K562 (cell line): ENCODE data around the gene SPAG17. TPM values are rescaled to one million over a fixed set of nuclear protein-coding genes. Genes with fewer than 3 reads are reported as not detected.

Experiments
- ARHGAP35 ChIP-seq: fragments of 450-650 bp; IDR thresholded peaks from 2 replicates; pipeline ENCODE4 v1.6.1; 2018; ENCODE audit not compliant: partially characterized antibody
- BACH1 ChIP-seq: fragments of 200-800 bp; sonication (Bioruptor generic); IDR thresholded peaks from 2 replicates; pipeline ENCODE4 v1.6.1; 2016; ENCODE audit warnings: missing genetic modification characterization, missing compliant biosample characterization
- CREM ChIP-seq: IDR thresholded peaks from 2 replicates; pipeline ENCODE4 v1.6.1; 2014; ENCODE audit warnings: antibody characterized with exemption, low read depth
- ESRRA ChIP-seq: fragments of 450-650 bp; IDR thresholded peaks from 2 replicates; pipeline ENCODE4 v1.6.1; 2014; ENCODE audit warnings: low read depth, mild to moderate bottlenecking, moderate library complexity, borderline replicate concordance
- HMG20B ChIP-seq: fragments of 250-450 bp; sonication (Bioruptor Pico); IDR thresholded peaks from 2 replicates; pipeline ENCODE4 v1.5.0; 2021; ENCODE audit warnings: mild to moderate bottlenecking
- MBD2 ChIP-seq: sonication (generic); IDR thresholded peaks from 2 replicates; pipeline ENCODE4 v1.6.1; 2016; ENCODE audit warnings: low read depth, borderline replicate concordance
- MYC ChIP-seq, 2 experiments: fragments of 250-450 bp in 1 of 2; sonication (Bioruptor Pico) in 1 of 2; IDR thresholded peaks; 2 replicates each; pipeline versions ENCODE4 v1.5.1 to v1.6.1; 2012 to 2021; ENCODE audit warnings: low read depth in 2 of 2, borderline replicate concordance in 1 of 2, improper control_type of control experiment in 1 of 2, low read length in 1 of 2, mild to moderate bottlenecking in 1 of 2, moderate library complexity in 1 of 2
- POLR2H ChIP-seq: IDR thresholded peaks from 2 replicates; pipeline ENCODE4 v1.6.1; 2016; ENCODE audit warnings: missing genetic modification characterization, low read depth, mild to moderate bottlenecking, control low read depth, missing compliant biosample characterization, moderate library complexity
- ZKSCAN8 ChIP-seq: fragments of 200-800 bp; sonication (Bioruptor generic); IDR thresholded peaks from 2 replicates; pipeline ENCODE4 v1.6.1; 2016; ENCODE audit warnings: missing genetic modification characterization, missing compliant biosample characterization
- ZNF124 ChIP-seq: sonication (generic); formaldehyde crosslinking; IDR thresholded peaks from 2 replicates; pipeline ENCODE4 v1.8.1; 2022; ENCODE audit warnings: missing genetic modification reagents
- ZNF77 ChIP-seq: fragments of 250-450 bp; sonication (Bioruptor Pico); IDR thresholded peaks from 2 replicates; pipeline ENCODE4 v1.5.0; 2020
- polyA plus RNA-seq, 8 experiments: library from polyadenylated mRNA; depleted of rRNA in 4 of 8; stranded (reverse) in 5 of 8; unstranded in 3 of 8; fragments of >200 nt; fragmentation: Nextera tagmentation in 2 of 8; fragmentation: Illumina TruSeq in 1 of 8; extraction: Ambion mirVana in 2 of 8; extraction: Trizol in 1 of 8; gene quantifications; 2 replicates each; pipeline versions ENCODE4 v1.2.1 to v1.2.3, GENCODE V29; 2011 to 2014; ENCODE audit warnings: inconsistent platforms in 1 of 8, missing spikeins in 1 of 8
- total RNA-seq, 7 experiments: library from RNA; depleted of rRNA in 6 of 7; stranded (reverse); fragments of >200 nt in 6 of 7; fragmentation: Illumina TruSeq in 2 of 7; extraction: Trizol in 2 of 7; gene quantifications; 2 replicates each; pipeline versions ENCODE4 v1.2.1 to v1.2.3, GENCODE V29; 2011 to 2021; ENCODE audit warnings: low replicate concordance in 1 of 7
- TF ChIP-seq, protein P1 (sequence below): fragments of 250-450 bp; sonication (Bioruptor Pico); IDR thresholded peaks from 2 replicates; pipeline ENCODE4 v1.8.0; 2022; ENCODE audit warnings: inconsistent platforms
- TF ChIP-seq, protein P2 (sequence below): fragments of 250-450 bp; sonication (Bioruptor Pico); IDR thresholded peaks from 2 replicates; pipeline ENCODE4 v1.4.0; 2020
- TF ChIP-seq, protein P3 (sequence below): fragments of 250-450 bp; sonication (Bioruptor Pico); IDR thresholded peaks from 2 replicates; pipeline ENCODE4 v1.8.0; 2022; ENCODE audit warnings: moderate library complexity, mild to moderate bottlenecking, inconsistent platforms
- TF ChIP-seq, protein P4 (sequence below): sonication (generic); formaldehyde crosslinking; IDR thresholded peaks from 2 replicates; pipeline ENCODE4 v1.8.0; 2023; ENCODE audit warnings: mild to moderate bottlenecking, missing genetic modification reagents

Gene SPAG17
- total and polyA plus RNA-seq, 9 of the 15 experiments (the other 6 are each of a cell fraction or from before 2014, with no cell fraction given), result 0.07 to 2.1 (median 1.5) TPM

DNA sequence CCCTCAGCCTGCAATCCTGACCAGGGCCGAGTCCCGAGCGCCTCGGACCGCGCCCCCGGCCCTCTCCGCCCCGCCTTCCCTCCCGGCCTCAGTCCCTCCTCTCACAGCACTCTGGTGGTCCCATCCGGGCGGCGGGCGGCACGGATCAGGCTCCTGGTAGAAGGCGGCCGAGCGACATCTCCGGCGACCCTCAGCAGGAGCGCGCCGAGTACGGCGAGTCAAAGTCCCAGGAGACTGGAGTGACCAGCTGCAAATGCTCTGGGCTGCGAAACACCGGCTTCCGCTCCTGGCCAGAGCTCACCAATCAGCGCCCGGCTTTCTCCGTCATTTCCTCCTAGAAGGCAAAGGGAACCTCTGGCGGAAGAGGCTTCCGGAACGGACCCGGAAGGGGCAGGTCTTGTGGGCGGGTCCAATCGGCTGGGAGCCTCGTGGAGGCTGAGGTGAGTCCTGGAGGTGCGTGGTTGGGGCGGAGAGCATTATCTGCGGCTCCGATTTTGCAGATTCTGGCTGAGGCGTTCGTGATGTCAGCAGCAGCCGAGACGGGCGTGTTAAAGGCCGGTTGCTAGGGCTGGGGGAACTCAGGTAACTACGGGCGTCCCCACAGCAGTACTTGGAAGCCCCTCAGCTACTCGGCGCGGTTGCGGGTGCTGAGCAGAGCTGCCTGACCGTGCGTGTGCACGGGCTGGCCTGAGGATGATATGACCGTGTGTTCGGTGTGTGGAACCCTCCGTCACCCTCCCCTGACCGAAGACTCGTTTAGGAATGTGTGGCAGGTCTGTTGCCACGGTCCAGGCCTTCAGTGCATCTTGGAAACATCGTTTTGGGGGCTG lies 255.5 kb downstream of the SPAG17 start, which contains the start of the genes GDAP2 and WDR3 (continued):
- TF ChIP-seq, protein P1, sequence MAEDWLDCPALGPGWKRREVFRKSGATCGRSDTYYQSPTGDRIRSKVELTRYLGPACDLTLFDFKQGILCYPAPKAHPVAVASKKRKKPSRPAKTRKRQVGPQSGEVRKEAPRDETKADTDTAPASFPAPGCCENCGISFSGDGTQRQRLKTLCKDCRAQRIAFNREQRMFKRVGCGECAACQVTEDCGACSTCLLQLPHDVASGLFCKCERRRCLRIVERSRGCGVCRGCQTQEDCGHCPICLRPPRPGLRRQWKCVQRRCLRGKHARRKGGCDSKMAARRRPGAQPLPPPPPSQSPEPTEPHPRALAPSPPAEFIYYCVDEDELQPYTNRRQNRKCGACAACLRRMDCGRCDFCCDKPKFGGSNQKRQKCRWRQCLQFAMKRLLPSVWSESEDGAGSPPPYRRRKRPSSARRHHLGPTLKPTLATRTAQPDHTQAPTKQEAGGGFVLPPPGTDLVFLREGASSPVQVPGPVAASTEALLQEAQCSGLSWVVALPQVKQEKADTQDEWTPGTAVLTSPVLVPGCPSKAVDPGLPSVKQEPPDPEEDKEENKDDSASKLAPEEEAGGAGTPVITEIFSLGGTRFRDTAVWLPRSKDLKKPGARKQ, result no peak
- peak; percentile 96 for TF ChIP-seq CREM
- TF ChIP-seq MBD2, result peak; percentile 80
- no peak for TF ChIP-seq ZNF77 (CRISPR knock-in tag)
- TF ChIP-seq, protein P2, sequence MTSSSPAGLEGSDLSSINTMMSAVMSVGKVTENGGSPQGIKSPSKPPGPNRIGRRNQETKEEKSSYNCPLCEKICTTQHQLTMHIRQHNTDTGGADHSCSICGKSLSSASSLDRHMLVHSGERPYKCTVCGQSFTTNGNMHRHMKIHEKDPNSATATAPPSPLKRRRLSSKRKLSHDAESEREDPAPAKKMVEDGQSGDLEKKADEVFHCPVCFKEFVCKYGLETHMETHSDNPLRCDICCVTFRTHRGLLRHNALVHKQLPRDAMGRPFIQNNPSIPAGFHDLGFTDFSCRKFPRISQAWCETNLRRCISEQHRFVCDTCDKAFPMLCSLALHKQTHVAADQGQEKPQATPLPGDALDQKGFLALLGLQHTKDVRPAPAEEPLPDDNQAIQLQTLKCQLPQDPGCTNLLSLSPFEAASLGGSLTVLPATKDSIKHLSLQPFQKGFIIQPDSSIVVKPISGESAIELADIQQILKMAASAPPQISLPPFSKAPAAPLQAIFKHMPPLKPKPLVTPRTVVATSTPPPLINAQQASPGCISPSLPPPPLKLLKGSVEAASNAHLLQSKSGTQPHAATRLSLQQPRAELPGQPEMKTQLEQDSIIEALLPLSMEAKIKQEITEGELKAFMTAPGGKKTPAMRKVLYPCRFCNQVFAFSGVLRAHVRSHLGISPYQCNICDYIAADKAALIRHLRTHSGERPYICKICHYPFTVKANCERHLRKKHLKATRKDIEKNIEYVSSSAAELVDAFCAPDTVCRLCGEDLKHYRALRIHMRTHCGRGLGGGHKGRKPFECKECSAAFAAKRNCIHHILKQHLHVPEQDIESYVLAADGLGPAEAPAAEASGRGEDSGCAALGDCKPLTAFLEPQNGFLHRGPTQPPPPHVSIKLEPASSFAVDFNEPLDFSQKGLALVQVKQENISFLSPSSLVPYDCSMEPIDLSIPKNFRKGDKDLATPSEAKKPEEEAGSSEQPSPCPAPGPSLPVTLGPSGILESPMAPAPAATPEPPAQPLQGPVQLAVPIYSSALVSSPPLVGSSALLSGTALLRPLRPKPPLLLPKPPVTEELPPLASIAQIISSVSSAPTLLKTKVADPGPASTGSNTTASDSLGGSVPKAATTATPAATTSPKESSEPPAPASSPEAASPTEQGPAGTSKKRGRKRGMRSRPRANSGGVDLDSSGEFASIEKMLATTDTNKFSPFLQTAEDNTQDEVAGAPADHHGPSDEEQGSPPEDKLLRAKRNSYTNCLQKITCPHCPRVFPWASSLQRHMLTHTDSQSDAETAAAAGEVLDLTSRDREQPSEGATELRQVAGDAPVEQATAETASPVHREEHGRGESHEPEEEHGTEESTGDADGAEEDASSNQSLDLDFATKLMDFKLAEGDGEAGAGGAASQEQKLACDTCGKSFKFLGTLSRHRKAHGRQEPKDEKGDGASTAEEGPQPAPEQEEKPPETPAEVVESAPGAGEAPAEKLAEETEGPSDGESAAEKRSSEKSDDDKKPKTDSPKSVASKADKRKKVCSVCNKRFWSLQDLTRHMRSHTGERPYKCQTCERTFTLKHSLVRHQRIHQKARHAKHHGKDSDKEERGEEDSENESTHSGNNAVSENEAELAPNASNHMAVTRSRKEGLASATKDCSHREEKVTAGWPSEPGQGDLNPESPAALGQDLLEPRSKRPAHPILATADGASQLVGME (CRISPR knock-in tag), result peak; percentile 38; the same call in 1 of the 2 replicates
- no peak; the same call in 1 of the 2 replicates for TF ChIP-seq ESRRA
- no peak for TF ChIP-seq POLR2H (tag)
- no peak for TF ChIP-seq ZKSCAN8 (CRISPR knock-in tag)
- no peak for TF ChIP-seq ZNF124 (CRISPR knock-in tag)
- no peak for TF ChIP-seq BACH1
- TF ChIP-seq HMG20B (CRISPR knock-in tag), result no peak
- TF ChIP-seq ARHGAP35, result no peak
- TF ChIP-seq, protein P3, sequence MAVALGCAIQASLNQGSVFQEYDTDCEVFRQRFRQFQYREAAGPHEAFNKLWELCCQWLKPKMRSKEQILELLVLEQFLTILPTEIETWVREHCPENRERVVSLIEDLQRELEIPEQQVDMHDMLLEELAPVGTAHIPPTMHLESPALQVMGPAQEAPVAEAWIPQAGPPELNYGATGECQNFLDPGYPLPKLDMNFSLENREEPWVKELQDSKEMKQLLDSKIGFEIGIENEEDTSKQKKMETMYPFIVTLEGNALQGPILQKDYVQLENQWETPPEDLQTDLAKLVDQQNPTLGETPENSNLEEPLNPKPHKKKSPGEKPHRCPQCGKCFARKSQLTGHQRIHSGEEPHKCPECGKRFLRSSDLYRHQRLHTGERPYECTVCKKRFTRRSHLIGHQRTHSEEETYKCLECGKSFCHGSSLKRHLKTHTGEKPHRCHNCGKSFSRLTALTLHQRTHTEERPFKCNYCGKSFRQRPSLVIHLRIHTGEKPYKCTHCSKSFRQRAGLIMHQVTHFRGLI, result no peak
- peak; percentile 99 for TF ChIP-seq MYC (IDR thresholded peaks at IDR 0.05; ENCODE audit: low read depth, low read length)
- peak; percentile 89; the same call in 1 of the 2 replicates for TF ChIP-seq MYC (CRISPR knock-in tag; IDR thresholded peaks at IDR 0.05; ENCODE audit: borderline replicate concordance, low read depth)
- TF ChIP-seq, protein P4, sequence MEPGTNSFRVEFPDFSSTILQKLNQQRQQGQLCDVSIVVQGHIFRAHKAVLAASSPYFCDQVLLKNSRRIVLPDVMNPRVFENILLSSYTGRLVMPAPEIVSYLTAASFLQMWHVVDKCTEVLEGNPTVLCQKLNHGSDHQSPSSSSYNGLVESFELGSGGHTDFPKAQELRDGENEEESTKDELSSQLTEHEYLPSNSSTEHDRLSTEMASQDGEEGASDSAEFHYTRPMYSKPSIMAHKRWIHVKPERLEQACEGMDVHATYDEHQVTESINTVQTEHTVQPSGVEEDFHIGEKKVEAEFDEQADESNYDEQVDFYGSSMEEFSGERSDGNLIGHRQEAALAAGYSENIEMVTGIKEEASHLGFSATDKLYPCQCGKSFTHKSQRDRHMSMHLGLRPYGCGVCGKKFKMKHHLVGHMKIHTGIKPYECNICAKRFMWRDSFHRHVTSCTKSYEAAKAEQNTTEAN (CRISPR knock-in tag), result no peak
